ENCODE data around the gene ZNF18. TPM values are rescaled to one million over a fixed set of nuclear protein-coding genes. Genes with fewer than 3 reads are reported as not detected.

The ZNF18 gene
- total and polyA plus RNA-seq, 9 donors = 2.9 to 12.2 (median 6.4) TPM

- H3K4me1 ChIP-seq (ENCODE audit: insufficient read depth) = peaks cover 4% of the 10 kb centered on the region
- no peaks in the 10 kb centered on the region for H3K27me3 ChIP-seq
- peak within 1 kb of the TSS; percentile 98 for H3K4me3 ChIP-seq
- intact Hi-C loops (cut with DNase I) = no loop called here
- no peaks in the 10 kb centered on the region for H3K9me3 ChIP-seq
- TF ChIP-seq CTCF (IDR thresholded peaks at IDR 0.05) = no peak
- TF ChIP-seq POLR2A (IDR thresholded peaks at IDR 0.05) = peak; percentile 68
- 0 to 1% (median 0%) methylated on average over 30 to 123 of the region's 123 CpGs for whole genome bisulfite sequencing, 3 donors
- peak within 1 kb of the TSS; percentile 40 to 78 for H3K27ac ChIP-seq
- DNase-seq = peak; percentile 90 to 98 (median 95)
- H3K36me3 ChIP-seq = no peaks in the 10 kb centered on the region
Measured at GRCh38 chr17:12020642-12021622, 23.7 kb upstream of the ZNF18 start, which contains the start of gene MAP2K4. TSS of gene MAP2K4 (plus strand) at chr17:12020877. CDS start at chr17:12020887, 10 bp downstream.

GRCh38 chr17:12007466-12007865, 10.2 kb upstream of the ZNF18 start:
- no peaks in the 10 kb centered on the region for H3K9me3 ChIP-seq
- no peak for DNase-seq
- no peaks in the 10 kb centered on the region for H3K4me1 ChIP-seq (ENCODE audit: insufficient read depth)
- no peak overlapping the region for H3K27ac ChIP-seq
- TF ChIP-seq POLR2A (IDR thresholded peaks at IDR 0.05) = no peak
- TF ChIP-seq EP300 (IDR thresholded peaks at IDR 0.05) = no peak
- H3K27me3 ChIP-seq = no peaks in the 10 kb centered on the region
- no peak overlapping the region for H3K4me3 ChIP-seq
- H3K36me3 ChIP-seq = no peaks in the 10 kb centered on the region
- intact Hi-C loops (cut with DNase I) = no loop called here
- WGBS, 3 donors = 88 to 91% (median 91%) methylated on average over 5 of the region's 5 CpGs

- H3K27ac ChIP-seq = no peak overlapping the region
- no peaks in the 10 kb centered on the region for H3K27me3 ChIP-seq
- 84 to 90% (median 89%) methylated on average over 5 of the region's 5 CpGs for WGBS, 3 donors
- intact Hi-C loops (cut with DNase I) = no loop called here
- no peak for DNase-seq
- H3K4me3 ChIP-seq = no peak overlapping the region
- H3K36me3 ChIP-seq = no peaks in the 10 kb centered on the region
- H3K4me1 ChIP-seq (ENCODE audit: insufficient read depth) = no peaks in the 10 kb centered on the region
- no peak for TF ChIP-seq POLR2A (IDR thresholded peaks at IDR 0.05)
- TF ChIP-seq EP300 (IDR thresholded peaks at IDR 0.05) = no peak
- no peak for TF ChIP-seq CTCF (IDR thresholded peaks at IDR 0.05)
- H3K9me3 ChIP-seq = no peaks in the 10 kb centered on the region
Measured at GRCh38 chr17:11999696-12000095, 2.4 kb upstream of the ZNF18 start.

GRCh38 chr17:11997972-11998233, 628 bp upstream of the ZNF18 start:
- Histone ChIP-seq H3K4me1 (ENCODE audit: insufficient read depth) (no peaks in the 10 kb centered on the region), H3K9me3 (no peaks in the 10 kb centered on the region), H3K27me3 (no peaks in the 10 kb centered on the region), H3K27ac (peak overlapping the region in 1 of 2 donors; percentile 75), H3K36me3 (no peaks in the 10 kb centered on the region), H3K4me3 (peak overlapping the region; percentile 94)
- WGBS, 3 donors = 54 to 55% (median 55%) methylated on average over 4 of the region's 4 CpGs
- TF ChIP-seq POLR2A (IDR thresholded peaks at IDR 0.05) (no peak), EP300 (IDR thresholded peaks at IDR 0.05) (no peak), CTCF (IDR thresholded peaks at IDR 0.05) (no peak)
- no peak for DNase-seq
- intact Hi-C loops (cut with DNase I) = no loop called here

GRCh38 chr17:11996722-11997146, 541 bp downstream of the ZNF18 start:
- Histone ChIP-seq H3K4me1 (ENCODE audit: insufficient read depth) (no peaks in the 10 kb centered on the region), H3K27ac (peak overlapping the region; percentile 27 to 43), H3K9me3 (no peaks in the 10 kb centered on the region), H3K4me3 (peak overlapping the region; percentile 94), H3K36me3 (no peaks in the 10 kb centered on the region), H3K27me3 (no peaks in the 10 kb centered on the region)
- intact Hi-C loops (cut with DNase I) = no loop called here
- WGBS, 3 donors = 0 to 2% (median 1%) methylated on average over 14 of the region's 14 CpGs
- DNase-seq = no peak
- TF ChIP-seq CTCF (IDR thresholded peaks at IDR 0.05) (no peak), EP300 (IDR thresholded peaks at IDR 0.05) (no peak), POLR2A (IDR thresholded peaks at IDR 0.05) (no peak)
